ENCODE data around the gene CDK11B.

GRCh38 chr1:1594602-1595260, 64.1 kb downstream of the CDK11B start:
- TF ChIP-seq POLR2AphosphoS5 (IDR thresholded peaks at IDR 0.05; ENCODE audit: low read depth, low read length) (no peak), TAF1 (IDR thresholded peaks at IDR 0.05; ENCODE audit: low read depth, low read length) (no peak)

Measured in GM12891 (cell line).